ENCODE measurements around the gene ICOS. TPM values are rescaled to one million over a fixed set of nuclear protein-coding genes. Genes with fewer than 3 reads are reported as not detected.

Gene ICOS
- total RNA-seq, 1 experiment from 2014 or later = not detected

DNA sequence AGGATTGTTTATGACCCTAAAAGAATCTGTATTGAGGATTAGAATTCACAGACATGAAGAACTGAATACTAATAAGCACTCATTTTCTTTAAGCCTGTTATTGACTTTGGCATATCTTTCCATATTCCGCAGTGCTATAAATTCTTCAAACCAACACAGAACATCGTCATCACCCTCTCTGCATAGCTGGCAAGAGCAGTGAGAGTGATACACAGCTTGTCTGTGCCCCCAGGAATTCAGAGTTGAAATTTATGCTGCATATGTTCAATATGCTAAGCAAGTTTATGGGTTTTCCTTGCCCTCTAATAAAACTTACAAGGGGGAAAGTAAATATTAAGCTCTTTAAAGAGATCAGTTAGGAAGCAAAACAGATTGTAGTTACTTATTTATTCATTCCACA, 36.3 kb upstream of the ICOS start:
- no TSS peak for BruUV-seq (replicated peaks)
- peaks cover 23% of the 10 kb centered on the region for H3K9me3 Mint-ChIP-seq (ENCODE audit: unreplicated experiment)
- Histone ChIP-seq H3K36me3 (ENCODE audit: control insufficient read depth, insufficient read depth, low read length) (no peaks in the 10 kb centered on the region), H3K9me3 (peaks cover 6% of the 10 kb centered on the region), H3K27me3 (replicated peaks; ENCODE audit: control insufficient read depth, insufficient read depth, low read length) (no peaks in the 10 kb centered on the region), H3K4me3 (ENCODE audit: low read depth, low read length) (no peak overlapping the region), H3K4me1 (no peaks in the 10 kb centered on the region)
- DNase-seq = no peak
- TF ChIP-seq, protein P1, sequence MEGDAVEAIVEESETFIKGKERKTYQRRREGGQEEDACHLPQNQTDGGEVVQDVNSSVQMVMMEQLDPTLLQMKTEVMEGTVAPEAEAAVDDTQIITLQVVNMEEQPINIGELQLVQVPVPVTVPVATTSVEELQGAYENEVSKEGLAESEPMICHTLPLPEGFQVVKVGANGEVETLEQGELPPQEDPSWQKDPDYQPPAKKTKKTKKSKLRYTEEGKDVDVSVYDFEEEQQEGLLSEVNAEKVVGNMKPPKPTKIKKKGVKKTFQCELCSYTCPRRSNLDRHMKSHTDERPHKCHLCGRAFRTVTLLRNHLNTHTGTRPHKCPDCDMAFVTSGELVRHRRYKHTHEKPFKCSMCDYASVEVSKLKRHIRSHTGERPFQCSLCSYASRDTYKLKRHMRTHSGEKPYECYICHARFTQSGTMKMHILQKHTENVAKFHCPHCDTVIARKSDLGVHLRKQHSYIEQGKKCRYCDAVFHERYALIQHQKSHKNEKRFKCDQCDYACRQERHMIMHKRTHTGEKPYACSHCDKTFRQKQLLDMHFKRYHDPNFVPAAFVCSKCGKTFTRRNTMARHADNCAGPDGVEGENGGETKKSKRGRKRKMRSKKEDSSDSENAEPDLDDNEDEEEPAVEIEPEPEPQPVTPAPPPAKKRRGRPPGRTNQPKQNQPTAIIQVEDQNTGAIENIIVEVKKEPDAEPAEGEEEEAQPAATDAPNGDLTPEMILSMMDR (IDR thresholded peaks at IDR 0.05; ENCODE audit: insufficient read depth in 1 of 2, low read depth in 1 of 2, low read length in 1 of 2, severe bottlenecking in 1 of 2, unreplicated experiment in 1 of 2) = no peak
- POLR2A ChIA-PET = no interaction called here
- intact Hi-C loops (cut with micrococcal nuclease; ENCODE audit: unreplicated experiment) = no loop called here
- CTCF ChIA-PET = interaction anchor here (0.7 kb wide), 1 partner anchor 9 kb away, joined by 3 read pairs; no protein-coding TSS in a partner anchor
- H3K27me3 Mint-ChIP-seq (ENCODE audit: insufficient read depth, unreplicated experiment) = no peaks in the 10 kb centered on the region
- H3K4me3 Mint-ChIP-seq (ENCODE audit: unreplicated experiment) = no peak overlapping the region
- H3K27ac Mint-ChIP-seq (ENCODE audit: unreplicated experiment) = no peak overlapping the region
- H3K36me3 Mint-ChIP-seq (ENCODE audit: insufficient read depth, unreplicated experiment) = no peaks in the 10 kb centered on the region
- H3K4me1 Mint-ChIP-seq (ENCODE audit: low read depth, unreplicated experiment) = no peaks in the 10 kb centered on the region

DNA sequence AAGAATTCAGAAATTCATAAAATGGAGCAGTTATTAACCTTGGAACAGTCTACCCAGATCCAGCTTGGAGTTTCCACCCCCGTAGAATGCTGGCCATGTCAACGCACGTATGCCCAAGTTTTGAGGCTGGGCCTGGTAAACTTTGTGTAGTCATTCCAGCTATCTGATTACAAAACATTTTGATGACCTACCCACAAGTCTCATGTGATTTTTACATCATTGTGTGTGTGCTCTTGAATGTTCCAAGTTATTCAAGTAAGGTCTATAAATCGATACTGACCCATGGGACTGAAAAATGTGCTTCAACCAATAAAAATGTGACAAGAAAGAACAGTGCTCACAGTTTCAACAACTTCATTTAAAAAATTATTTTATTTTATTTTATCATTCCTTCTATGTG, 32.5 kb upstream of the ICOS start:
- no peaks in the 10 kb centered on the region for H3K4me1 ChIP-seq
- BruUV-seq (replicated peaks) = no TSS peak
- no peaks in the 10 kb centered on the region for H3K4me1 Mint-ChIP-seq (ENCODE audit: low read depth, unreplicated experiment)
- no peak overlapping the region for H3K4me3 Mint-ChIP-seq (ENCODE audit: unreplicated experiment)
- intact Hi-C loops (cut with micrococcal nuclease; ENCODE audit: unreplicated experiment) = no loop called here
- ChIA-PET CTCF (no interaction called here), POLR2A (no interaction called here)
- no peaks in the 10 kb centered on the region for H3K27me3 ChIP-seq (replicated peaks; ENCODE audit: control insufficient read depth, insufficient read depth, low read length)
- H3K36me3 ChIP-seq (ENCODE audit: control insufficient read depth, insufficient read depth, low read length) = no peaks in the 10 kb centered on the region
- no peaks in the 10 kb centered on the region for H3K27me3 Mint-ChIP-seq (ENCODE audit: insufficient read depth, unreplicated experiment)
- no peak overlapping the region for H3K4me3 ChIP-seq (ENCODE audit: low read depth, low read length)
- peaks cover 23% of the 10 kb centered on the region for H3K9me3 Mint-ChIP-seq (ENCODE audit: unreplicated experiment)
- no peaks in the 10 kb centered on the region for H3K36me3 Mint-ChIP-seq (ENCODE audit: insufficient read depth, unreplicated experiment)
- peaks cover 6% of the 10 kb centered on the region for H3K9me3 ChIP-seq
- no peak overlapping the region for H3K27ac Mint-ChIP-seq (ENCODE audit: unreplicated experiment)
- TF ChIP-seq, protein P1 (IDR thresholded peaks at IDR 0.05; ENCODE audit: insufficient read depth in 1 of 2, low read depth in 1 of 2, low read length in 1 of 2, severe bottlenecking in 1 of 2, unreplicated experiment in 1 of 2) = no peak
- DNase-seq = no peak

DNA sequence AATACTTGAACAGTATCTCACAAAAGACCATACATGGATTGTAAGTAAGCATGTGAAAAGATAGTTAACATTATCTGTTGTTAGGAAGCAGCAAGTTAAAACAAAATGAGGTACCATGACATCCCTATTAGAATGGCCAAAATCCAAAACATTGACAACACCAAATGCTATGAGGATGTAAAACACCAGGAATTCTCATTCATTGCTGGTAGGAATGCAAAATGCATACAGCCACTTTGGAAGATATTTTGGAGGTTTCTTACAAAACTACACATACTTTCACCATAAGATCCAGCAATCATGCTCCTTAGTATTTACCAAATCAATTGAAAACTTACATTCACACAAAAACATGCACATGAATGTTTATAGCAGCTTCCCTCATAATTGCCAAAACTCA, 30.9 kb upstream of the ICOS start:
- intact Hi-C loops (cut with micrococcal nuclease; ENCODE audit: unreplicated experiment) = loop anchor here (5.0 kb wide), 1 partner anchor 678 kb away; no protein-coding TSS in a partner anchor
- Histone ChIP-seq H3K36me3 (ENCODE audit: control insufficient read depth, insufficient read depth, low read length) (no peaks in the 10 kb centered on the region), H3K4me3 (ENCODE audit: low read depth, low read length) (no peak overlapping the region), H3K9me3 (peaks cover 6% of the 10 kb centered on the region), H3K27me3 (replicated peaks; ENCODE audit: control insufficient read depth, insufficient read depth, low read length) (no peaks in the 10 kb centered on the region), H3K4me1 (peaks cover 8% of the 10 kb centered on the region)
- Mint-ChIP-seq H3K27me3 (ENCODE audit: insufficient read depth, unreplicated experiment) (no peaks in the 10 kb centered on the region), H3K9me3 (ENCODE audit: unreplicated experiment) (peaks cover 19% of the 10 kb centered on the region), H3K27ac (ENCODE audit: unreplicated experiment) (no peak overlapping the region), H3K4me1 (ENCODE audit: low read depth, unreplicated experiment) (peaks cover 7% of the 10 kb centered on the region), H3K36me3 (ENCODE audit: insufficient read depth, unreplicated experiment) (no peaks in the 10 kb centered on the region), H3K4me3 (ENCODE audit: unreplicated experiment) (no peak overlapping the region)
- CTCF ChIA-PET = interaction anchor here (0.6 kb wide), 1 partner anchor 9 kb away, joined by 3 read pairs; no protein-coding TSS in a partner anchor
- TF ChIP-seq, protein P1 (IDR thresholded peaks at IDR 0.05; ENCODE audit: insufficient read depth in 1 of 2, low read depth in 1 of 2, low read length in 1 of 2, severe bottlenecking in 1 of 2, unreplicated experiment in 1 of 2) = no peak
- no TSS peak for BruUV-seq (replicated peaks)
- POLR2A ChIA-PET = no interaction called here
- DNase-seq = no peak

Measured in Caco-2 (cell line).